BJ (cell line): ENCODE measurements around the gene TAGLN3. TPM values are rescaled to one million over a fixed set of nuclear protein-coding genes. Genes with fewer than 3 reads are reported as not detected.
A peak's percentile ranks its signal among the peaks of the same experiment; 100 is the strongest.

Experiments
- CTCF ChIA-PET: fragments of 350-600 bp; formaldehyde crosslinking; extraction: SDS; loops from one replicate; lab custom pipeline; 2021; ENCODE audit warnings: antibody characterized with exemption, inconsistent platforms; lab: Yijun Ruan, JAX
- POLR2A ChIA-PET: fragments of 300-600 bp; sonication (Branson Sonifier 250); formaldehyde crosslinking; extraction: SDS; loops from one replicate; lab custom pipeline; 2021; ENCODE audit warnings: antibody characterized with exemption; lab: Charles Lee
- DNase-seq: peaks from one replicate; pipeline ENCODE4 v3.0.0-alpha.2; 2011; ENCODE audit warnings: low read depth
- H3K27me3 ChIP-seq: 2 replicates; pipeline ENCODE4 v1.6.0; 2011; ENCODE audit warnings: low read length; ENCODE audit not compliant: control insufficient read depth, insufficient read depth
- H3K36me3 ChIP-seq: 2 replicates; pipeline ENCODE4 v1.5.1; 2011; ENCODE audit warnings: low read length; ENCODE audit not compliant: control insufficient read depth, insufficient read depth
- H3K4me3 ChIP-seq: 2 replicates; pipeline ENCODE4 v1.5.1; 2011; ENCODE audit warnings: low read depth, mild to moderate bottlenecking, control low read depth, low read length
- CTCF ChIP-seq: IDR thresholded peaks from 2 replicates; pipeline ENCODE4 v1.5.1; 2011; ENCODE audit warnings: low read depth, mild to moderate bottlenecking, control low read depth, inconsistent platforms, low read length, moderate library complexity; ENCODE audit not compliant: insufficient read depth
- polyA minus RNA-seq: library from RNA; depleted of rRNA, polyadenylated mRNA; stranded (reverse); fragments of >200 nt; gene quantifications from 2 replicates; pipeline ENCODE4 v1.2.3, GENCODE V29; 2011; rRNA and poly(A)+ RNA removed
- polyA plus RNA-seq: library from polyadenylated mRNA; depleted of rRNA; stranded (reverse); fragments of >200 nt; gene quantifications from 2 replicates; pipeline ENCODE4 v1.2.3, GENCODE V29; 2011; rRNA removed

The TAGLN3 gene
- polyA plus RNA-seq (0.09 TPM in 1 of 2 replicates, not detected in the other), polyA minus RNA-seq (0.46 TPM in 1 of 2 replicates, not detected in the other)

DNA sequence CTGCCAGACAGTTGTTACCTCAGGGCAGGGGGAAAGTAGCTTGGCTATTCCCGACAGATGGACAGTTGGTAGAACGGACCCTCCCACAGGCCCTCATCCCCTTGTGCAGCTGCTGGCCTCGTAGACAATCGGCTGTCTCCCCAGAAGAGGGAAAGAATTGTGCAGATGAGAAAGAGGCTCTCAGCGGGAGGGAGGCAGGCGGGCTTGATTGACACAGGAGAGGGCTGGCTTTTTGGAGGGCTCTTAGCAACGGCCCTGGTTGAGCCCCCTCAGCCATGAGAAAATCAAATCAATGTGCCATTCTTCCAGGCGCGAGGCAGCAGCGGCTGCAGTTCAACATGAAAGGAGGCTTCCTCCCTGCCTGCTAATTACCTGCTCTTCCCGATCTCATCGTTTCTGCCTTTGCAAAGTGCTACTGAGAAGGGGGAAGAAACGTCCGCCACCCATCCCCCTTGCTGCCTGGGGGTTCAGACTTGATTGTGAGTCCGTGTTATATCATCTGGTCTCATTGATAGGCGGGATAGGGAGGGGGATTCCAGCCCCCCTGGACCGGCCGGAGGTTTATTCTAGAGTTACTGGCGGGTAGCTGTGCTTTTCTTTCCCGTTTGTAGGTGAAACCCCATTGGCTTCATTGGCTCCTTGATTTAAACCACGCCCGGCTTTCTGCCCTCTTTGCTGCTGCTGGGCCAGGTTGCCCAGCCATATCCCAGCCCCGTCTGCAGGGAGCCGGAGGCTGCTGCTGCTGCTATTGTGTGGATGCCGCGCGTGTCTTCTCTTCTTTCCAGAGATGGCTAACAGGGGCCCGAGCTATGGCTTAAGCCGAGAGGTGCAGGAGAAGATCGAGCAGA is at the start of gene TAGLN3:
TAGLN3 (plus strand) TSS at position 287 of the 848 bp plus-strand sequence; CDS start at position 788, 501 bp downstream.
- TF ChIP-seq CTCF: no peak

DNA sequence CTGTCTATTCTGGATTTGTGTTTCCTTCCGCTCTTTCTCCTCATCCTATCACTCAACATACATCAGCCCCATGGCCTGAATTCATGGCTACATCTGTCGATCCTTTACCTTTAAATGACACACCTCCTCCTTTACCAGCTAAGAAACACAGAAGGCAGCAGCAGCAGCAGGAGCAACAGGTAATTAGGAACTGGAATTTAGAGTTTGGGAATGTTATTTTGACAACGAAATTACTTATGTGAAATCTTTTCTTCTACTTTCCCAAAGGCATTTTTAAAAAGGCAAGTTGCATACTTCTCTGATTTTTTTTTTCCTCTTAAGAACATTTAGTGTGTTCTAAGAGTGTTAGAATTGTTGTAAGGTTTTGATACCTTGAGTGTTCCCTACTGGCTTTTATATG is 49.0 kb upstream of the TAGLN3 start:
- no peak for DNase-seq
- ChIA-PET CTCF (interaction anchor here (0.6 kb wide), 2 partner anchors 13 to 58 kb away, joined by 3 read pairs; no protein-coding TSS in a partner anchor), POLR2A (no interaction called here)
- TF ChIP-seq CTCF: no peak
- peaks cover 14% of the 10 kb centered on the region for H3K36me3 ChIP-seq
- H3K27me3 ChIP-seq: no peaks in the 10 kb centered on the region
- H3K4me3 ChIP-seq: no peak overlapping the region

More for the DNA sequence above, at the start of gene TAGLN3:
- no peak for DNase-seq
- ChIA-PET POLR2A (no interaction called here), CTCF (interaction anchor here (1.2 to 14.6 kb wide), 6 partner anchors 11 to 47 kb away, joined by 3 to 203 read pairs (median 11); no protein-coding TSS in a partner anchor)
- no peaks in the 10 kb centered on the region; the same call in 1 of the 2 replicates for H3K36me3 ChIP-seq
- H3K4me3 ChIP-seq: peak within 1 kb of the TSS; percentile 36
- H3K27me3 ChIP-seq: no peaks in the 10 kb centered on the region

DNA sequence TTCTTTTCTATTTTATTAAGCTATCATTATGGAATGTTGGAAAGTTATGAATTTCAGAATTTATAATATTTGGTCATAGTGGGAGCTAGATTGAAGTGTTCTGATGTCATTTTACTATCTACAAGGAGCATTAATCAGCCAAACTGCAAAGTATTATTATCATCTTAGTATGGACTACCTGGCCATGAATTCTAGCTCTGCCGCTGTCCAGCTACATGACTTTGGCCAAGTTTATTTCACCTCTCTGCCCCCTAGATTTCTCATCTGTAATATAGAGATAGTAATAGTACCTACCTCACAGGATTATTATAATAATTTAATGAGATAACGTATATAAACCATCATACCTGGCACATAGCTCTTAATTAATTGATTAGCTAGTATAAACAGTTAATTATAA is 47.7 kb upstream of the TAGLN3 start:
- H3K36me3 ChIP-seq: peaks cover 16% of the 10 kb centered on the region
- no peak for TF ChIP-seq CTCF
- H3K4me3 ChIP-seq: no peak overlapping the region
- ChIA-PET CTCF (no interaction called here), POLR2A (no interaction called here)
- no peak for DNase-seq
- no peaks in the 10 kb centered on the region for H3K27me3 ChIP-seq

- CTCF ChIA-PET: no interaction called here
- no peak overlapping the region for H3K4me3 ChIP-seq
- POLR2A ChIA-PET: interaction anchor here (0.6 kb wide), 1 partner anchor 114 kb away, joined by 3 read pairs; no protein-coding TSS in a partner anchor
Measured at GRCh38 chr3:111952086-111952485, 46.6 kb upstream of the TAGLN3 start.

More at GRCh38 chr3:111952086-111952485, 46.6 kb upstream of the TAGLN3 start:
- no peak for TF ChIP-seq CTCF
- Histone ChIP-seq H3K36me3 (peaks cover 16% of the 10 kb centered on the region), H3K27me3 (no peaks in the 10 kb centered on the region)
- no peak for DNase-seq
